Skin epidermis (tissue), 12 donors: ENCODE results near the gene PHKB.

ENCODE experiments used
- H3K27ac ChIP-seq, 21 experiments: fragments of 200-600 bp; sonication (generic) in 11 of 21; one replicate each; pipeline ENCODE4 v1.5.0; 2020; ENCODE audit warnings: mild to moderate bottlenecking in 3 of 21, inconsistent platforms in 2 of 21, moderate library complexity in 2 of 21
- H3K4me3 ChIP-seq, 7 experiments: fragments of 200-600 bp; sonication (generic) in 2 of 7; one replicate each; pipeline ENCODE4 v1.5.0; 2020; ENCODE audit warnings: inconsistent platforms in 2 of 7, mild to moderate bottlenecking in 2 of 7, moderate library complexity in 1 of 7

Gene PHKB

DNA sequence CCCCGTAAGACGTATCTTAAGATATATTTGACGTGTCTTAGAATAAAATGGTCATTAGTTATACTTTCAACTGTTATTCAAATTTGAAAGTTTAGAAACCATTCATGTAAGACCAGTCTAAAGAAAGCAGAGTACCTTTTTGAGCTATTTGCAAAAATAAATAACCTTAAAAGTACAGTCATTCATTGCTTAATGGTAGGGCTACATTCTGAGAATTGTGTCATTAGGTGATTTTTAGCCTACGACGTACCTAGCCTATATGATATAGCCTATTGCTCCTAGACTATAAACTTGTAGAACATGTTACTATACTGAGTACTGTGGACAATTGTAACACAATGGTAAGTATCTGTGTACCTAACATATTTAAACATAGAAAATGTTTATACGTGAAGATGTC lies 139.2 kb downstream of the PHKB start:
- H3K27ac ChIP-seq, result no peak overlapping the region
- H3K4me3 ChIP-seq, result no peak overlapping the region

DNA sequence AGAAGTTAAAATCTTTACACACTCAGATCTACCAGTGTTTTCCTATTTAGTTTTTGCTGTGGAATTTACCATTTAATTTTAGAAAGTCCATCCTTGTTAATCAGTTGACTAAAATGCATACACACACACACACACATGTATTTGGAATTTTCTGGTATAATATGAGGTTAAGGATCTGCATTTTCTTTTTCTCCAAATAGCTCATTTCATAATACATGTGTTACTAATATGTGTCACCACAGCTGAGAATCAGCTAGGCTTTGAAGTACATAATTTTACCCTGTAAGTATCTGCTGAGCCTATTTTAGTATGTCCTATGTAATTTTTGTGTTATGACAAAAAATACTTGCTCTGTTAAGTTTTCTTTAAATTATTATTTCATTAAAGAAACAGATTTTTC lies 143.2 kb downstream of the PHKB start:
- no peak overlapping the region for H3K4me3 ChIP-seq
- H3K27ac ChIP-seq, result no peak overlapping the region

DNA sequence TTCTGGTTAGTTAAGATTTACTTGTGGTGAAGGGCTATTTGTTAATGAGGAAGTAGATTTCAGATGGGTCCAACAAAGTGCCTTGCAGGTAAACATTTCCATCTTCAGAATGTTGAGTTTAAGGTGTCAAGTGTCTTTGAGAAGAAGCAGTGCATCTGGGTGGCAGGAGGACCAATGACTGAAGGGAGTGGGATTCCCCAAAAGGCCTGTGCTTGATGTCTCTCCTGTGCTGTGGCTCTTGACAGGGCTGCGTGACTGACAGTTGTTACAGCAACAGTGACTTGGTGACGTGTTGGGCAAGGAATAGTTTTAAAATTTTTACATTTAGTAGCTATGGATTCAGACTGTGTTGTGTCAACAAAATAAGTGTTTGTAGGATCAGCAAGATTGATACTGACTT lies 149.9 kb downstream of the PHKB start:
- no peak overlapping the region for H3K27ac ChIP-seq
- H3K4me3 ChIP-seq, result no peak overlapping the region

DNA sequence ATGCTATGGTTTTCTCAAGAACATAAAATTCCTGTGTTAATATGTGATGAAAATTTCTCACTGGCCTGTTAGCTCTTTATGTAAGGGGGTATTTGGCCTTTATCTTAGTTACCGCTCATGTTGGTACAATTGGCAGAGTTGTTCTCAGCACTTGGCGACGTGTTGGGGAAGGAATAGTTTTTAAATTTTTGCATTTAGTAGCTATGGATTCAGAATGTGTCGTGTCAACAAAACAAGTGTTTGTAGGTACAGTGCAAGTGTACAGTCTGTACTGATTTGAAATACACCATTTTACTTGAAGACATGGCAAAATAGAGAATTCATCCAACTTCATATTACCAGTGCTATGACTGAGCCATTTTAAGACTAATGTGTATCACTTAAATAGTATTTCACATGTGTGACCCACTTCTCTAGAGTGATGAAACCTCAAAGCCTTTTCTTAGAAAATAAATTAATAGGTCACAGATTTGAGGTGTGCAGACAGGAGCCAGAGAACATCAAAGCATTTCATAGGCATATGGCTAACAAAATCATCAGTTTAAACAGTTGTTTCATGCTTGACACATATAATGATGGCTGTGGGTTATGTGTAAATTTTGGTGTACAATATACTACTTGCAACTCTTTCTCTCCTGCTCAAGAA lies 150.8 kb downstream of the PHKB start:
- Histone ChIP-seq H3K4me3 (no peak overlapping the region), H3K27ac (no peak overlapping the region)

DNA sequence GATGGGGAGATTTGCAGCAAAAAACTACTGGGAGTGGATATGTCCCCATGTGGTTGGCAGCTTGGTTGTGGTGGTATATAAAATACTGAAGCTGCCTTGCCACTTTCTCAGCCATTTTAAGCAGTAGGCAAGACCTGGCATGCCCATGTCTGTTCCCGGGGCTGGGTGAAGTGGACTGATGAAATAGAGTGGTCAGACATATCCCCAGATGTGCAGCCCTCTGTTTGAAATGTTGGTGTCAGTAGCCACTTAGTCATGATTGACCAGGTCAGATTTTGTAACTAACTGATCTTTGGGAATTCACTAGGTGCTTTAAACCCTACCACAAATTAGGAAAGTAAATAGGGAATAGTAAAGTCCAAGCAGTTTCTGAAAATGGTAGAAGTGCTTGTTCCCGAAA lies 151.6 kb downstream of the PHKB start:
- Histone ChIP-seq H3K4me3 (no peak overlapping the region), H3K27ac (no peak overlapping the region)

DNA sequence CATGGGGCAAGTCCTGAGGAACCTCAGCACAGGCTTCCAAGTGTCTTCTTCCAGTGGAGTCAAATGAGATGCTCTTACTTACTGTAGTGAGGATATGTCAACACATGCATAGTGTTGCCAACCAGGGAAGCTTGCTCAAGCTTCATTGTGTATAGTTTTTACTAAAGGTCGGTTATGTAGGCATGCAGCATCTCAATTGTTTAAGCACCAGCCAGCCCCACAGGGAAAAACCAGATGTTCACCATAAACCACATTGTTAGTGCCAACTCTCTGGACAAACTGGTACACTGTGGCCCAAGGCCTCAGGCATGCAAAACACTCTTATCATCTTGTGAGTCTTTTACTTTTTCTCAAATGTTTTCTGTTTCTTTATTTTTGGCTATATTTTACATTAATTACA lies 152.1 kb downstream of the PHKB start:
- no peak overlapping the region for H3K4me3 ChIP-seq
- H3K27ac ChIP-seq, result no peak overlapping the region

DNA sequence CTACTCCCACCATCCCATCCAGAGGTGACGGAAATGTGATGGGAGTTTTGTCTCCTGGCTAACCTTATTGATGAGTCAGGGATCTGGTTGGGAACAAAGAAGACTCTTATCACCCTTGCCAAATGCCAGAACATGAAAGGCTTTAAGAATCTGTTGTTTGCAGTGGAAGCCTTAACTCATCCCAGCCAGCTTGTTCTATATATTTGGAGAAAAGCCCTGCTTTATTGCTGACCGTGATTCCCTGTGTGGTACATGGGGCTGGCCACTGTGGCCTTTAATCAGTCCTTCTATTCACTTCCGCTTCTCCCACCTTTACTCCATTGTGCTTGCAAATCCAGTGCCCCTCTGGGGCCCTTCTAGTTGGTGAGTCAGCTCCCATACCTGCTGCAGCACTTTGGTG lies 156.6 kb downstream of the PHKB start:
- no peak overlapping the region for H3K27ac ChIP-seq
- no peak overlapping the region for H3K4me3 ChIP-seq

DNA sequence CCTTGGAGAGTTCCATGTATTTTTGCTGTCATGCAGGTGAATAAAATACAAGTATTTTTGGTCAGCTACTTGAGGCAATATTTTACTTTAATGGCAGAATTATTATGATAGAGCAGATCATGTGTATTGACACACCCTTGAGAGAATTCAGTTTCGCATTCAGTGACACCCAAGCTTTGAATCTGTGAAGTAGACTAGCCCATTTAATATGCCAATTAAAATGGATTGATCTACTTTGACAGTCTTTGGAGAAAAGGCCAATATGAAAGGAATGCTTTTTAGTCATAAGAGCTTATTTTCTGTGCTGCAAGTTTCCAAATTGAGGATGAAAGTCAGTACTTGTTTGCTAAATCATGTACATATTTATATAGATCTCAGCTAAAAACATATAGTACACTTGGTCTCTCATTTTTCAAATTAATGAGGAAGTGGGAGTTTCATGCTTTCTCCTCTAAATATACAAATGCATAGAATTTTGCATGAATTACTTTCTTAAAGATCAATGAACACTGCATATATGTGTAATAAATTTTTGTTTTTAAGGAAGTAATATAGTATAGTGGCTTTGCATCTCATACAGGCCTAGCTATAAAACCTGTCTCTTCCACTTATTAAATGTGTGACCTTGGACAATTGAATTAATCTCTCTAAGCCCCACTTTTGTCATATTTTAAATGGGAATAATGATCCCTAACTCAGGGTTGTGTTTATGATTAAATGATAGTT lies 161.5 kb downstream of the PHKB start:
- Histone ChIP-seq H3K27ac (no peak overlapping the region), H3K4me3 (no peak overlapping the region)

DNA sequence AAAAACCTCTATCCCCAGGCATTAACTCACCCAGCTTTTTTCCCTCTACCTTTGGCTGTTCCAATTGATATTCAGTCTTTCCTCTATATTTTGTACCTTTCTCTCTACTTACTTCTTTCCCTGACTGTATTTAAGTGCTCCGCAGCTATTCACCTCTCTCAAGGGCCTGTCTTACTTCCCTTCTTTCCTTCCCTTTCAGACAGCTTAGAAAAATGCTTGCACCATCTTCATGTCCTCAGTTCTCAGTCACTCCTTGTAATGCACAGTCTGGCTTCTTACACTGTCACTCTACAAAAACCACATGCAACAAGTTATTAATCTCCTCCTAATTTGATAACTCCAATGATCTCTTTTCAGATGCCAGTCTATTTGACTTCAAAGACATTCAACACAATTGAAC lies 163.4 kb downstream of the PHKB start:
- H3K27ac ChIP-seq, result no peak overlapping the region
- H3K4me3 ChIP-seq, result no peak overlapping the region

DNA sequence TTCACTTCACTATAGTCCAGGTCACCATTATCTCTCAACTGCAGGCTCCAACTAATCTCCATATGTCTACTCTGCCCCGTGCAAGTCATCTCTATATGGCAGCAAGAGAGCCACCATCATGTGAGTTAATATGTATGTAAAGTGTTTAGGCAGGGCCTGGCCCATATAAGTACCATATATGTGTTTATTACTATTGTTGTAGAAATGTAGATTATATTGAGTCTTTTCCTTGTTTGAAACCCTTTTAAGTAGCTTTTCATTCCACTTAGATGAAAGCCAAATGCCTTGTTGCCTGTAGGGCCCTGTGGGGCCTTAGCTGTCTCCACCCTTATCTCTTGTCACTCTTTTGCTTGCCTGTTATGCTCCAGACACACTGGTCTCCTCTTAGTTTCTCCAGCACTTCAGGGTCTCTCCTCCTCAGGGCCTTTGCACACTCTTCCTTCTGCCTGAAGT lies 164.0 kb downstream of the PHKB start:
- Histone ChIP-seq H3K4me3 (no peak overlapping the region), H3K27ac (no peak overlapping the region)

DNA sequence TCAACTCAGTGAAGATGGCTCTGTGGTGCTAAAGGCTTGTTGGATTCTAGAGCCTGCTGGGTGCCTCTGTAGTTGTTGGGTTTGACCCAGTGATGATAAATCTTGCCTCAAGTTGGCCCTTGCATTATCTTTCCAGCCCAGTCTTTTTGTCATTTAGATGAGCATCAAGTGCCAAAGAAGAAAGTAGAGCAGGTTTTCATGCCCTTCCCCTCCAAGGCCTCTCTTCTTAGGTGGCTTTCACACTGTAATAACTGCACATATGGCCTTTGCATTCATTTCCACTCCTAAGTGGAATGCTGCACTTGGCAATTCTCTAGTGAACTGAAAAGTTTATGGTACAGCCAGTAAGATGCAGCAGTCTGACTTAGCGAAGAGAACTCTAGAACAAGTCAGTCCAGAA lies 165.1 kb downstream of the PHKB start:
- H3K4me3 ChIP-seq, result no peak overlapping the region
- no peak overlapping the region for H3K27ac ChIP-seq

DNA sequence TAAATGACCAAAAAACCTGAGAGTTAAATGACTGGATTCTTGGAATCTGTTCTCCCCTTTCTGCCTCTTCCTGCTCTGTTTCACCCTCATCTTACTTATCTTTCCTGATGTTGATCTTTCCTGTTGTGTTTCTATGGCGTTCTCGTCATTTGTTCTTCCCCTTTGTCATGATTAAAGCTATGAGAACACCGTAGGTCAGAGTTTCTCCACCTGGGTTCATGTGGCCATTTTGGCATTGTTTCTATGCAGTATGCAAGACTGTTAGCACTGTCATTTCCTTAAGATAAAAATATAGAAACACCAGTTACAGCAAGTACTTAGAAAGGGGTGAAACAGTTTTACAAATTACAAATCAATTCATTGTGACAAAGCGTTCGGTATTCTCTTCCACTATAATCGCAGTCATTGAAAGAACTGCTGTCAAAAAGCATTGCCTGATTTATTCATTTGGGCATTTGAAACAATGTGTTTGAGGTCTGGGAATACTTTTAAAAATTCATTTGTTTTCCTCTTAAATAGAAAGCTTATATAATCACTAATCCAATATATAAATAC lies 166.0 kb downstream of the PHKB start:
- no peak overlapping the region for H3K4me3 ChIP-seq
- H3K27ac ChIP-seq, result no peak overlapping the region

DNA sequence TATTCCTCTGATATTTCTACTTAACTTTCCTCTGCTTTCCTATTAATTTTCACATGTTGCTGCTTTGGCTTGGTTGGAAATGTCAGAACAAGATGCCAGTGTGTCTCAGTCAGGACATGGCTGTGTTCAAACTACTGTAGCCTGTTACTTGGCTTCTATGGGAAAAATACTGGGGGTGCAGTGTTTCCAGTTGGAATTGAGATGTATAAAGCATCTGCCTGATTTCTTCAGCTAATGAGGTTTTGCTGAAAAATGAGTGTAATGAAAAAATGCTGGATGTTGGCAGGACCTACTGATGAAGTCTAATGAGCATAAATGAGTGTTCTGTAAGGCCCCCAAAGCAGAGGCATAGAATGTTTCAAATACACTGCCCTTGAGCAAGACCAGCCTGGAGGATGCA lies 166.6 kb downstream of the PHKB start:
- H3K4me3 ChIP-seq, result no peak overlapping the region
- no peak overlapping the region for H3K27ac ChIP-seq

DNA sequence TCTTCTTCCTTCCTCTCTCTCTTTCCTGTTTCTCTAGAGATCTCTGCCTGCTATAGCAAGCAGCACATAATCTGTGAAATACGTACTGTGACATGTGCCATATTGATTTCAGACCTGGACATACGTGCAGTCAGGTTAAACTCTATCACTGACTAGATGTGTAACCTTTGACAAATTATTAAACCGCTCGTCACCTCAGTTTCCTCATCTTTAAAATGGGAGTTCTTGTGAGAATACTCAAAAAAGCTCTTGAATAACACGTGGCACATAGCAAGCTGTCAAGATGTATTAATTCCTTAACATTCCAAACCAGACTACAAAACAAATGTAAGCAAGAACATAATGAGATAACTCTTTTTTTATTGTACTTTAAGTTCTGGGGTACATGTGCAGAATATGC lies 170.0 kb downstream of the PHKB start:
- Histone ChIP-seq H3K4me3 (no peak overlapping the region), H3K27ac (no peak overlapping the region)

DNA sequence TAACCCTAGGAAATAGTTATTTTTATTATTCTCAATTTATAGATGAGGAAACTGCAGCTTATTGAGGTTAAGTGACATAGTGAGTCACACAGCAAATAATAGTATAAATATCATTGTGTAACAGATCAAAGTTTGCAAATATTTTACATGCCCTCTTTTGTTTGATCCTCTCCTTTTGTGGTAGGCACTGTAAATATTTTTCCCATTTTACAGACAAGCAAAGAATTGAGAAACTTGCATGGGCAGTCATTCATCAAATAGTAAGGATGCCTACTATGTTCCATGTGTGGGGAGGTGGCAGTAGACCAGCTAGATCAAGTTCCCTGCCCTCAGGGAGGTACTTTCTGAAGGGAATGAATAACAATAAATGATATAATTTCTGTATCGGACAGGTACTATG lies 173.0 kb downstream of the PHKB start:
- H3K4me3 ChIP-seq, result no peak overlapping the region
- no peak overlapping the region for H3K27ac ChIP-seq

DNA sequence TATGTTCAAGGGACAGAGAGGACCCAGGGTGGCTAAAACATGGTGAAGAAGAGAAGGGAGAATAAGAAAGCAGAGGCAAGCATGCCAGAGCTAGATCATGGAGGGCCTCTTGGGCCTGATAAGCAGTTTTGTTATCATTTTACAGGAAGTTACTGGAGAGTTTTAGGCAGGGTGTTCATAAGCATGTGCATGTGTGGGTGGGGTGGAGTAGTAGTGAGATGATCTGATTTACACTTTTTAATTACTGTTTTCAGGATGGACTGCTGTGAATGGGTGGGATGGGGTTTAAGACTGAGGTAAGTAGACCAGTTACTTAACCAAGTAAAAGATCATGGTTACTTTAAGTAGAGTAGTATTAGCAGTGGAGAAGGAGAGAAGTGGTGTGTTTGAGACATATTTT lies 173.6 kb downstream of the PHKB start:
- no peak overlapping the region for H3K4me3 ChIP-seq
- no peak overlapping the region for H3K27ac ChIP-seq

DNA sequence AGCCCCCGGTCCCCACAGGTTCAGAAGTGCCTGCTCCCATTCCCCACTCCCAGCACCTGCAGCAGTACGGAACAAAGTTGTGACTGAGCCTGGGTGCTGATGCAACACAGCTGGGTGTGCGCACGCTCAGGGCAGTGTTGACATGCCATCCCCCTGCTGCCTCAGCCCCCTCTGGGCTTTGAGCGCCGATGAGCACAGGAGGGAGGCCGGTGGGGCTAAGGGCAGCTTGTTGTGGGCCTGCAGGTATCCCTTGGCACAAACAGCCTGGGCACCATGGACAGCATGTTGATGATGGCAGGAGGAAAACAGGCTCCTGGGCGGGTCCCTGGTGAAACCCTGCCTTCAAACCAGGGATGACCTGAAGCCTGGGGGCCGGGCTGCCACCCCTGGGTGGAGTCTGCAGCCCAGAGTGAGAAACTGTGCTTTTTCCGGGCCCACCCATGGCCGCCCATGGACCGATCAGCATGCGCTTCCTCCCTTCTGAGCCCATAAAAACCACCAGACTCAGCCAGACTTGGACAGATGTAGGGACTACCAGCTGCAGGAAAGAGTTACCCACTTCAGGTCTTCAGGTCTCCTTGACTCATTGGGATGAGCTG lies 175.5 kb downstream of the PHKB start:
- H3K27ac ChIP-seq, result no peak overlapping the region

DNA sequence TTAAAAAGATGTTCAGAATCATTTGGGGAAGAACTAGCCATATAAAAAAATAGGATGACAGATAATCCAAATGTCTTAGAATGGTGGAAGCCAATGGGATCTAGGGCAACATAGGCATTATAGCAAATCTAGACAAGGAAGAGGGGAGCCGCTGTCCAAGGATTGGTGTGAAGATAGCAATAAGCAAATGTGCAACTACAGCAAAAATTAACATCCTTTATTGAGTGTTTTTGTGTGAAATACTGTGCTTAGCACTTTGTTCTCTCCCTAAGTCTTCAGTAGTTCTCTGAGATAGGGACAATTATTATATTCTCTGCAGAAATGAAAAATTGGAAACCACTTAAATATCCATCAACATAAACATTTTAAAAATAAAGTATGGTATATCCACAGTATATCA lies 177.0 kb downstream of the PHKB start:
- Histone ChIP-seq H3K4me3 (no peak overlapping the region), H3K27ac (no peak overlapping the region)

More for the DNA sequence above, 175.5 kb downstream of the PHKB start:
- H3K4me3 ChIP-seq, result no peak overlapping the region

DNA sequence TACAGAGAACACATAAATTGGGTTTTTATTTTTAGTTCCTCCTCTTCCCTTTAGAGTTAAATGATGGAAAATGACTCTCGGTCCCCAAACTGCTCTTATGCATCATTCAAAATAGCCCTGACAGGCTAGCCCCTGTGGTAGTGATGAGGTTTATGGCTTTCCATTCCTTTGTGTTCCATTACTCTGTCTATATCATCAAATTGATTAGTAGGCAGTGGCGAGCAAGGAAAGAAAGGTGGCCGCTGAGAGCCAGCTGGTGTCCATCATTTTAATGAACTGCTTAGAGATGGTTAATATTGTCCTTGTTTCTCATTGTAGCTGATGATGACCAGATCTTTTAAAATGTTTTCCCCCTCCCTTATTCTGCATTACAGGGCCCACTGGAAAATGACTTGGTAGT lies 179.5 kb downstream of the PHKB start:
- H3K4me3 ChIP-seq, result no peak overlapping the region
- H3K27ac ChIP-seq, result no peak overlapping the region

DNA sequence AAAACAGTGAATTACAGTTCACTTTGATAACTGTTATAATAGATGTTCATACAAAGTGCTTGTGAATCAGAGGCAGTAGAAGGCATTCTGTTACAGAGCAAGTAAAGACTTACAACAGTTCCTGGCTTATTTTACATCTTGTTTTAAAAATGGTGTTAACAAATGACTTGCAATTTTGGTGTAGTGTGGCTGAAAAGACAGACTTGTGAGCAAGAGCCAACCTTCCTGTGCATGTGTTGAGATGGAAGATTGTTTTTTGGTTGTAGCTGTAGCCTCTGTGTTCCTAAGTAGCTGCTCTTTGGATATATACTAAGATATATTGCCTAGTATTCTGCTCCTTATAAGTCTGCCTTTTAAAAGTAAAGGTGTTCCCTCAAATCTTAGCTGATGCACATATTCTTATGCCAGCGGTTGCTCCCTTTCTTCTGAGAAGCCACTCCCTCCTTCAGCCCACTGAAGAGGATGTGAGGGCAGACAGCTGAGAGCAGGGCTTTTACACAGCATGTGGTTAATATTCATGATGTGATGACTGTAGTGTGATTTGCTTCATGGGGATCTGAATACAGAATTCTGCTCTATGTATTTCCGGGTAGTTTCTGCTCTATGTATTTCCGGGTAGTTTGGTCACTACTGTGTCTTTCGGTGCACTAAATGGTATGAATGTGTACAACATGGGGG lies 182.3 kb downstream of the PHKB start:
- Histone ChIP-seq H3K27ac (no peak overlapping the region), H3K4me3 (no peak overlapping the region)

DNA sequence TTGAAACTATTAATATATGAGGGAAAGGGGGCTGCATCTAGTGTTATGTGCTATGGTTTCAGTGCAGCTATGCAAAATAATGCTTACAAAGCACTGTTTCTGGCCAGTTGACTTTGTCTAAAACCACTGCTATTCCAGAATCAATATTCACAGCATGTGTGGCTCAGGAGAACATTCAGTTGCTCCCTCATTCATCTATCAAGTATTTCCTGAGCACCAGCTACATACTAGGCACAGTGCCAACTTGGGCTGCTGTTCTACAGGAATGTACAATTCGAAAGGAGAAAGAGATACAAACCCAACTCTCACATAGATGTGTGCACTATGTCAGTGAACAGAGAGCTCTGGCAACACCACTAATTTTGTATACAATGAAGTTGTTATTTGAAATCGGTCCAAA lies 183.0 kb downstream of the PHKB start:
- Histone ChIP-seq H3K27ac (no peak overlapping the region), H3K4me3 (no peak overlapping the region)
